ENCODE results near the gene MFNG. TPM values are rescaled to one million over a fixed set of nuclear protein-coding genes. Genes with fewer than 3 reads are reported as not detected.

Gene MFNG
- total RNA-seq, 2 experiments from 2014 or later, result 85.1 to 89.9 TPM

GRCh38 chr22:37420686-37421467 lies 65.3 kb downstream of the MFNG start:
- no peak for TF ChIP-seq CTCF (IDR thresholded peaks at IDR 0.05)
- H3K4me3 Mint-ChIP-seq, result peak overlapping the region; percentile 88
- DNase-seq, result peak in 2 of 14 experiments; percentile 36 to 44
- peaks cover 82% of the 10 kb centered on the region for H3K27me3 Mint-ChIP-seq
- no peaks in the 10 kb centered on the region for H3K9me3 Mint-ChIP-seq
- H3K9me3 ChIP-seq (ENCODE audit: control insufficient read depth in 1 of 2, insufficient read depth in 1 of 2, low read length in 2 of 2), result peaks cover 0 to 10% of the 10 kb centered on the region in 2 experiments
- CTCF ChIA-PET, result no interaction called here
- POLR2A ChIA-PET, result no interaction called here
- peaks cover 27% of the 10 kb centered on the region for H3K4me1 ChIP-seq (ENCODE audit: insufficient read depth, low read length)
- H3K4me1 Mint-ChIP-seq (ENCODE audit: low read depth), result peaks cover 39% of the 10 kb centered on the region
- no peak overlapping the region for H3K27ac Mint-ChIP-seq
- no peak for ATAC-seq (ENCODE audit: poor library complexity)
- no peak overlapping the region for H3K27ac ChIP-seq (ENCODE audit: low read depth in 1 of 2, low read length in 2 of 2)
- no peaks in the 10 kb centered on the region for H3K36me3 Mint-ChIP-seq (ENCODE audit: low read depth)
- H3K36me3 ChIP-seq (ENCODE audit: insufficient read depth, low read length), result no peaks in the 10 kb centered on the region
- no peak overlapping the region for H3K4me3 ChIP-seq (ENCODE audit: low read length)
- peaks cover 25 to 32% of the 10 kb centered on the region in 2 experiments for H3K27me3 ChIP-seq (ENCODE audit: control insufficient read depth in 1 of 2, insufficient read depth in 2 of 2, low read length in 2 of 2)
- intact Hi-C loops (cut with DNase I, micrococcal nuclease), result loop anchor here in 1 of 2 experiments (10.0 kb wide), 1 partner anchor 246 kb away; no protein-coding TSS in a partner anchor

GRCh38 chr22:37419969-37420685 lies 66.1 kb downstream of the MFNG start:
- H3K36me3 ChIP-seq (ENCODE audit: insufficient read depth, low read length), result no peaks in the 10 kb centered on the region
- H3K27me3 Mint-ChIP-seq, result peaks cover 78% of the 10 kb centered on the region
- H3K4me1 ChIP-seq (ENCODE audit: insufficient read depth, low read length), result peaks cover 27% of the 10 kb centered on the region
- ATAC-seq (ENCODE audit: poor library complexity), result peak; percentile 39
- peak overlapping the region; percentile 39 for H3K4me3 ChIP-seq (ENCODE audit: low read length)
- H3K36me3 Mint-ChIP-seq (ENCODE audit: low read depth), result no peaks in the 10 kb centered on the region
- peaks cover 0 to 5% of the 10 kb centered on the region in 2 experiments for H3K9me3 ChIP-seq (ENCODE audit: control insufficient read depth in 1 of 2, insufficient read depth in 1 of 2, low read length in 2 of 2)
- H3K9me3 Mint-ChIP-seq, result no peaks in the 10 kb centered on the region
- peaks cover 25 to 32% of the 10 kb centered on the region in 2 experiments for H3K27me3 ChIP-seq (ENCODE audit: control insufficient read depth in 1 of 2, insufficient read depth in 2 of 2, low read length in 2 of 2)
- intact Hi-C loops (cut with DNase I, micrococcal nuclease), result loop anchor here in 1 of 2 experiments (10.0 kb wide), 1 partner anchor 245 kb away; no protein-coding TSS in a partner anchor
- no peak for TF ChIP-seq CTCF (IDR thresholded peaks at IDR 0.05)
- H3K4me1 Mint-ChIP-seq (ENCODE audit: low read depth), result peaks cover 39% of the 10 kb centered on the region
- POLR2A ChIA-PET, result interaction anchor here (0.6 kb wide), 1 partner anchor 568 kb away, joined by 3 read pairs; no protein-coding TSS in a partner anchor
- peak in 9 of 14 experiments; percentile 12 to 46 (median 28) for DNase-seq
- H3K4me3 Mint-ChIP-seq, result peak overlapping the region; percentile 88
- H3K27ac Mint-ChIP-seq, result no peak overlapping the region
- CTCF ChIA-PET, result no interaction called here
- H3K27ac ChIP-seq (ENCODE audit: low read depth in 1 of 2, low read length in 2 of 2), result no peak overlapping the region

GRCh38 chr22:37419370-37419968 lies 66.7 kb downstream of the MFNG start:
- peak overlapping the region; percentile 82 for H3K4me3 Mint-ChIP-seq
- intact Hi-C loops (cut with DNase I, micrococcal nuclease), result no loop called here
- ChIA-PET POLR2A (no interaction called here), CTCF (no interaction called here)
- Histone ChIP-seq H3K36me3 (ENCODE audit: insufficient read depth, low read length) (no peaks in the 10 kb centered on the region), H3K4me1 (ENCODE audit: insufficient read depth, low read length) (peaks cover 27% of the 10 kb centered on the region), H3K27me3 (ENCODE audit: control insufficient read depth in 1 of 2, insufficient read depth in 2 of 2, low read length in 2 of 2) (peaks cover 27 to 38% of the 10 kb centered on the region in 2 experiments), H3K27ac (ENCODE audit: low read depth in 1 of 2, low read length in 2 of 2) (no peak overlapping the region), H3K9me3 (ENCODE audit: control insufficient read depth in 1 of 2, insufficient read depth in 1 of 2, low read length in 2 of 2) (peaks cover 0 to 5% of the 10 kb centered on the region in 2 experiments), H3K4me3 (ENCODE audit: low read length) (no peak overlapping the region)
- H3K27me3 Mint-ChIP-seq, result peaks cover 78% of the 10 kb centered on the region
- no peaks in the 10 kb centered on the region for H3K9me3 Mint-ChIP-seq
- no peaks in the 10 kb centered on the region for H3K36me3 Mint-ChIP-seq (ENCODE audit: low read depth)
- TF ChIP-seq CTCF (IDR thresholded peaks at IDR 0.05), result no peak
- H3K4me1 Mint-ChIP-seq (ENCODE audit: low read depth), result peaks cover 39% of the 10 kb centered on the region
- no peak overlapping the region for H3K27ac Mint-ChIP-seq
- no peak for ATAC-seq (ENCODE audit: poor library complexity)
- DNase-seq, result peak in 1 of 14 experiments; percentile 15
